Peyer's patch (tissue), 4 donors: ENCODE data around the gene EPS8L3.
"Not testable (repeated sequence)": the region's sequence is repeated elsewhere in the genome, so short reads cannot be mapped to it uniquely, and the experiment has no call there.

Experiments used
- POLR2A ChIP-seq, 2 donors: fragments of 450-650 bp; IDR thresholded peaks; one replicate each; pipeline ENCODE4 v1.5.1; 2017; ENCODE audit warnings: antibody characterized with exemption in 2 of 2, mild to moderate bottlenecking in 2 of 2, moderate library complexity in 2 of 2
- TF ChIP-seq, protein P1 (sequence below), 6 experiments: fragments of 450-650 bp in 4 of 6; fragments of 200-600 bp in 2 of 6; sonication (generic) in 1 of 6; IDR thresholded peaks; one replicate each; pipeline ENCODE4 v1.5.1; 2017 to 2019; ENCODE audit warnings: antibody characterized with exemption in 6 of 6, mild to moderate bottlenecking in 3 of 6, moderate library complexity in 1 of 6

DNA sequence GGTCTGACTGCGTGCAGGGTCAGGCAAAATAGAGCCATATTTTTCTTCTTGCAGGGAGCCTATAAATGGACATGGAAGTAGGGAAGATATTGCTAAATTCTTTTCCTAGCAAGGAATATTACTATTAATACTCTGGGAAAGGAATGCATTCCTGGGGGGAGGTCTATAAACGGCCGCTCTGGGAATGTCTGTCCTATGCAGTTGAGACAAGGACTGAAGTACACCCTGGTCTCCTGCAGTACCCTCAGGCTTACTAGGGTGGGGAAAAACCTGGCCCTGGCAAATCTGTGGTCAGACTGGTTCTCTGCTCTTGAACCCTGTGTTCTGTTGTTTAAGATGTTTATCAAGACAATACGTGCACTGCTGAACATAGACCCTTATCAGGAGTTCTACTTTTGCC is 54.8 kb downstream of the EPS8L3 start:
- not testable (repeated sequence) for TF ChIP-seq POLR2A (IDR thresholded peaks at IDR 0.05)
- TF ChIP-seq, protein P1, sequence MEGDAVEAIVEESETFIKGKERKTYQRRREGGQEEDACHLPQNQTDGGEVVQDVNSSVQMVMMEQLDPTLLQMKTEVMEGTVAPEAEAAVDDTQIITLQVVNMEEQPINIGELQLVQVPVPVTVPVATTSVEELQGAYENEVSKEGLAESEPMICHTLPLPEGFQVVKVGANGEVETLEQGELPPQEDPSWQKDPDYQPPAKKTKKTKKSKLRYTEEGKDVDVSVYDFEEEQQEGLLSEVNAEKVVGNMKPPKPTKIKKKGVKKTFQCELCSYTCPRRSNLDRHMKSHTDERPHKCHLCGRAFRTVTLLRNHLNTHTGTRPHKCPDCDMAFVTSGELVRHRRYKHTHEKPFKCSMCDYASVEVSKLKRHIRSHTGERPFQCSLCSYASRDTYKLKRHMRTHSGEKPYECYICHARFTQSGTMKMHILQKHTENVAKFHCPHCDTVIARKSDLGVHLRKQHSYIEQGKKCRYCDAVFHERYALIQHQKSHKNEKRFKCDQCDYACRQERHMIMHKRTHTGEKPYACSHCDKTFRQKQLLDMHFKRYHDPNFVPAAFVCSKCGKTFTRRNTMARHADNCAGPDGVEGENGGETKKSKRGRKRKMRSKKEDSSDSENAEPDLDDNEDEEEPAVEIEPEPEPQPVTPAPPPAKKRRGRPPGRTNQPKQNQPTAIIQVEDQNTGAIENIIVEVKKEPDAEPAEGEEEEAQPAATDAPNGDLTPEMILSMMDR (IDR thresholded peaks at IDR 0.05): not testable (repeated sequence)
